Measurements from ENCODE around the gene BIRC7. TPM values are rescaled to one million over a fixed set of nuclear protein-coding genes. Genes with fewer than 3 reads are reported as not detected.
"Not testable (repeated sequence)": the region's sequence is repeated elsewhere in the genome, so short reads cannot be mapped to it uniquely, and the experiment has no call there.

BIRC7 gene
- polyA plus RNA-seq, 3 donors, result 0.48 to 2.6 (median 0.57) TPM

- DNase-seq (ENCODE audit: extremely low read depth in 1 of 11, low read depth in 9 of 11, low spot score in 4 of 11), result not testable (repeated sequence)
Measured at GRCh38 chr20:63221400-63222053, 14.2 kb upstream of the BIRC7 start.

- no peak for DNase-seq (ENCODE audit: extremely low read depth in 1 of 11, low read depth in 9 of 11, low spot score in 4 of 11)
Measured at GRCh38 chr20:63222541-63222940, 13.2 kb upstream of the BIRC7 start.

GRCh38 chr20:63223121-63223825 lies 12.4 kb upstream of the BIRC7 start:
- no peak for DNase-seq (ENCODE audit: extremely low read depth in 1 of 11, low read depth in 9 of 11, low spot score in 4 of 11)

- no peak for DNase-seq (ENCODE audit: extremely low read depth in 1 of 11, low read depth in 9 of 11, low spot score in 4 of 11)
Measured at GRCh38 chr20:63223826-63224207, 11.9 kb upstream of the BIRC7 start.

GRCh38 chr20:63224412-63225081 lies 11.2 kb upstream of the BIRC7 start:
- DNase-seq (ENCODE audit: extremely low read depth in 1 of 11, low read depth in 9 of 11, low spot score in 4 of 11), result no peak

- no peak for DNase-seq (ENCODE audit: extremely low read depth in 1 of 11, low read depth in 9 of 11, low spot score in 4 of 11)
Measured at GRCh38 chr20:63225082-63225454, 10.6 kb upstream of the BIRC7 start.

- no peak for DNase-seq (ENCODE audit: extremely low read depth in 1 of 11, low read depth in 9 of 11, low spot score in 4 of 11)
Measured at GRCh38 chr20:63226042-63226943, 9.4 kb upstream of the BIRC7 start.

GRCh38 chr20:63227260-63227659 lies 8.4 kb upstream of the BIRC7 start:
- DNase-seq (ENCODE audit: extremely low read depth in 1 of 11, low read depth in 9 of 11, low spot score in 4 of 11), result no peak

- DNase-seq (ENCODE audit: extremely low read depth in 1 of 11, low read depth in 9 of 11, low spot score in 4 of 11), result no peak
Measured at GRCh38 chr20:63228806-63229205, 6.9 kb upstream of the BIRC7 start.

- no peak for DNase-seq (ENCODE audit: extremely low read depth in 1 of 11, low read depth in 9 of 11, low spot score in 4 of 11)
Measured at GRCh38 chr20:63230800-63231268, 4.9 kb upstream of the BIRC7 start.

- DNase-seq (ENCODE audit: extremely low read depth in 1 of 11, low read depth in 9 of 11, low spot score in 4 of 11), result no peak
Measured at GRCh38 chr20:63232235-63233060, 3.3 kb upstream of the BIRC7 start.

GRCh38 chr20:63233061-63233344 lies 2.7 kb upstream of the BIRC7 start:
- DNase-seq (ENCODE audit: extremely low read depth in 1 of 11, low read depth in 9 of 11, low spot score in 4 of 11), result no peak

- no peak for DNase-seq (ENCODE audit: extremely low read depth in 1 of 11, low read depth in 9 of 11, low spot score in 4 of 11)
Measured at GRCh38 chr20:63233924-63234323, 1.8 kb upstream of the BIRC7 start.

GRCh38 chr20:63234693-63235398 lies 859 bp upstream of the BIRC7 start:
- DNase-seq (ENCODE audit: extremely low read depth in 1 of 11, low read depth in 9 of 11, low spot score in 4 of 11), result no peak

- DNase-seq (ENCODE audit: extremely low read depth in 1 of 11, low read depth in 9 of 11, low spot score in 4 of 11), result no peak
Measured at GRCh38 chr20:63236116-63236837, 572 bp downstream of the BIRC7 start.

GRCh38 chr20:63238031-63238430 lies 2.3 kb downstream of the BIRC7 start:
- no peak for DNase-seq (ENCODE audit: extremely low read depth in 1 of 11, low read depth in 9 of 11, low spot score in 4 of 11)

- DNase-seq (ENCODE audit: extremely low read depth in 1 of 11, low read depth in 9 of 11, low spot score in 4 of 11), result no peak
Measured at GRCh38 chr20:63238514-63239125, 2.9 kb downstream of the BIRC7 start.
